Thoracic aorta (tissue), 2 donors: ENCODE data around the gene RAB3IL1. TPM values are rescaled to one million over a fixed set of nuclear protein-coding genes. Genes with fewer than 3 reads are reported as not detected.

Experiments used
- ATAC-seq: fragments of 150-250 bp; one replicate; pipeline ENCODE4 v1.8.0; 2017; ENCODE audit warnings: low read depth; ENCODE audit not compliant: insufficient number of reproducible peaks, low FRiP score
- DNase-seq: peaks from one replicate; pipeline ENCODE4 v3.0.0-alpha.2; 2020; ENCODE audit warnings: low spot score
- H3K27ac ChIP-seq, 2 donors: fragments of 200-600 bp; sonication (generic); 1 replicate in 1 of 2; 2 replicates in 1 of 2; pipeline ENCODE4 v1.5.1; 2016; ENCODE audit warnings: mild to moderate bottlenecking in 2 of 2, moderate library complexity in 2 of 2
- H3K27me3 ChIP-seq: fragments of 200-600 bp; sonication (generic); replicated peaks from 2 replicates; pipeline ENCODE4 v1.6.0; 2016; ENCODE audit warnings: mild to moderate bottlenecking; ENCODE audit not compliant: insufficient read depth
- H3K36me3 ChIP-seq: fragments of 200-600 bp; sonication (generic); one replicate; pipeline ENCODE4 v1.5.1; 2016
- H3K4me1 ChIP-seq, 2 donors: fragments of 200-600 bp; sonication (generic); 1 replicate in 1 of 2; 2 replicates in 1 of 2; pipeline versions ENCODE4 v1.5.1 to v1.6.0; 2016; ENCODE audit warnings: low read depth in 2 of 2, mild to moderate bottlenecking in 1 of 2; ENCODE audit not compliant: control insufficient read depth in 1 of 2
- H3K4me3 ChIP-seq: fragments of 200-600 bp; sonication (generic); 2 replicates; pipeline ENCODE4 v1.5.1; 2016; ENCODE audit warnings: mild to moderate bottlenecking
- H3K9me3 ChIP-seq: fragments of 200-600 bp; sonication (generic); 2 replicates; pipeline ENCODE4 v1.5.1; 2016
- total RNA-seq, 2 donors: library from RNA; depleted of rRNA; stranded (reverse); fragments of >200 nt; gene quantifications; one replicate each; pipeline versions ENCODE4 v1.1.0 to v1.2.3, GENCODE V29; 2016
- TF ChIP-seq, protein P1 (sequence below): fragments of 200-600 bp; sonication (generic); IDR thresholded peaks from one replicate; pipeline ENCODE4 v1.5.1; 2019; ENCODE audit warnings: antibody characterized with exemption

The RAB3IL1 gene
- total RNA-seq, 2 donors from 2014 or later: 20.8 to 45.4 TPM

DNA sequence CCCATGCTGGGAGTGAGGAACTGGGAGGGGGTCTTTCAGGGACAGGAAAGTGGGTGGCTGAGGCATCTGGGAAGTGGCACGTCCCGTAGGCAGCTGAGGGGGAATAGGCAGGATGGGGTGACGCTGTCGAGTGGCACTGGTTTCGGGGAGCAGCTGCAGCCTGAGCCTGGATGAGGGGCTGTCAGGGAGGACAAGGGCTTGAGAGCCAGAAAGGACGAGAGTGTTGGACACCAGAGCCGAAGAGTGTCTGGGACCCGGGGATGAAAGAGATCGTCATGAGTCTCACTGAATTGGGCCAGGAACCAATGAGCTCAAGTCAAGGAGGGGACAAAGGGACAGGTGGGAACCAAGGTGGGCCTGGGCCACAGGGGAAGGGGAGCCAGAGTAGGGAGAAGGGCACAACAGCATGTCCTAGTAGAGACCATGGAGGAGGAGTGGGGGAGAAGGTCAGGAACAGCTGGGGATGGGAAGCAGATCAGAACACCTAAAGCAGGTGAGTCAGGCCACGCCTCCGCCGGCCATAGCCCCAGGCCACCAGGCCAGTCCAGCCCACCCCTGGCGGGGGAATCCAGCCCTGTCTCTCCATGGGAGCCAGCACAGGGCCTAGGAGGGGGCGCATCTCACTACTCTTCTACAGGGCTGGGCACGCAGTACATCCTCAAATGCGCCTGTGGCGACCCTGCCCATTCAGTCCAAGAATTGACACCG, 4.2 kb downstream of the RAB3IL1 start:
- TF ChIP-seq, protein P1, sequence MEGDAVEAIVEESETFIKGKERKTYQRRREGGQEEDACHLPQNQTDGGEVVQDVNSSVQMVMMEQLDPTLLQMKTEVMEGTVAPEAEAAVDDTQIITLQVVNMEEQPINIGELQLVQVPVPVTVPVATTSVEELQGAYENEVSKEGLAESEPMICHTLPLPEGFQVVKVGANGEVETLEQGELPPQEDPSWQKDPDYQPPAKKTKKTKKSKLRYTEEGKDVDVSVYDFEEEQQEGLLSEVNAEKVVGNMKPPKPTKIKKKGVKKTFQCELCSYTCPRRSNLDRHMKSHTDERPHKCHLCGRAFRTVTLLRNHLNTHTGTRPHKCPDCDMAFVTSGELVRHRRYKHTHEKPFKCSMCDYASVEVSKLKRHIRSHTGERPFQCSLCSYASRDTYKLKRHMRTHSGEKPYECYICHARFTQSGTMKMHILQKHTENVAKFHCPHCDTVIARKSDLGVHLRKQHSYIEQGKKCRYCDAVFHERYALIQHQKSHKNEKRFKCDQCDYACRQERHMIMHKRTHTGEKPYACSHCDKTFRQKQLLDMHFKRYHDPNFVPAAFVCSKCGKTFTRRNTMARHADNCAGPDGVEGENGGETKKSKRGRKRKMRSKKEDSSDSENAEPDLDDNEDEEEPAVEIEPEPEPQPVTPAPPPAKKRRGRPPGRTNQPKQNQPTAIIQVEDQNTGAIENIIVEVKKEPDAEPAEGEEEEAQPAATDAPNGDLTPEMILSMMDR: no peak
- Histone ChIP-seq H3K27ac (no peak overlapping the region), H3K4me3 (no peak overlapping the region), H3K36me3 (no peaks in the 10 kb centered on the region), H3K27me3 (no peaks in the 10 kb centered on the region), H3K4me1 (peaks cover 0 to 10% of the 10 kb centered on the region in 2 donors), H3K9me3 (no peaks in the 10 kb centered on the region)
- ATAC-seq (no peak), DNase-seq (no peak)

DNA sequence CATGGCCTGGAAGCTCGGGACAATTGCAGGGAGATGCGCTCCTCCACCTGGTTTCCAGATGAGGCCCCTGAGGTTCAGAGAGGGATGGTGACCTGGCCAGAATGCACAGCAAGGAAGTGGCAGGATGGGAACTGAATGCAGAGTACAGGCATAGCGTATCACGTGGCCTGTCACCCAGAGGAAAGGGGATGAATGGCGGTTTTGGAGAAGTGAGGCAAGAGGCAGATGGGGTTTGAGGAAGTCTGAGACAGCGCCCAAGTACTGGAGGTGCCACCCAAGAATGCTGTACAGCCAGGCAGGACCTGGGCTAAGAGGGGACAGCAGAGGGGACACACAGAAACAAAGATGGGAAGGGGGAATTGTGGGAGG, 4.9 kb downstream of the RAB3IL1 start:
- DNase-seq (no peak), ATAC-seq (no peak)
- no peak overlapping the region for H3K27ac ChIP-seq
- TF ChIP-seq, protein P1: no peak
- no peaks in the 10 kb centered on the region for H3K9me3 ChIP-seq
- no peaks in the 10 kb centered on the region for H3K27me3 ChIP-seq
- peaks cover 4% of the 10 kb centered on the region for H3K36me3 ChIP-seq
- no peak overlapping the region for H3K4me3 ChIP-seq
- H3K4me1 ChIP-seq: peaks cover 0 to 5% of the 10 kb centered on the region in 2 donors

DNA sequence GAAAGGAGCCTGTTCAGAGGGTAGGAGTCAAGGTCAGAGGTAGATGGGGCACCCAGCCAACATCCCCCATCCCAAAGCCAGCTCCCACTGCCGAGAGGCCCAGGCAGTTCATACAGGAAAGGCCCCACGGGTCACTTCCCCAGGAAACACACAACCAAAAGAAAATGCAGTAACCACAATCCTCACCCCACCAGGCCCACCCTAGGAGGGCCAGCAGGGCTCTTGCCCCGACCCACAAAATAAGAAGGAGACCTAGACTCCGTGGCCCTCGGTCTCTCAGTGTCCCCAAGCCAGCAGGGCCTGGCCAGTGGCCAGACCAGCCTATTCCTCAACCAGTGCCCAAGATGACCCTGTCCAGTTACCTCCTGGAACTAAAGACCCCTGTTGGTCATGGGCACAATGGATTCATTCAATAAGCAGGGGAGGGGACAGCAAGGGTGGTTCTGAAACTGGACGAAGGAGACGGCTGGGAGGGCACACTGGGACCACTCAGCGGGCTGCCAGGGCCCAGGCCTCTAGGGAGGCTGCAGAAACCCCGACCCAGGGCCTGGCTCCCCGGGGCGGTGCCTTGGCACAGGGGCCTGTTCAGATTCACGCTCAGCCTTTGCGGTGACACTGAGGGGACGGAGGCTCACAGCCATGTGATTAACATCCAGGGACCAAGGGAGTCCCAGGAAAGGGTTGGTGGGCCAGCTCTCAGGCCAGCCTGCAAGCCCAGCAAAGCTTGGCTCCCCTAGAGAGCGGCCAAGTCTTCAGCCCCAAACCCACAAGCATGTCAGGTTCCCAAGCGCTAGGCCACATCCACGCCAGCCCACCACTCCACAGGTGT, 5.5 kb downstream of the RAB3IL1 start:
- no peak for ATAC-seq
- DNase-seq: no peak
- TF ChIP-seq, protein P1: no peak
- H3K27ac ChIP-seq: peak overlapping the region in 1 of 2 donors; percentile 13
- H3K27me3 ChIP-seq: no peaks in the 10 kb centered on the region
- H3K36me3 ChIP-seq: peaks cover 9% of the 10 kb centered on the region
- H3K9me3 ChIP-seq: no peaks in the 10 kb centered on the region
- H3K4me3 ChIP-seq: no peak overlapping the region
- H3K4me1 ChIP-seq: peaks cover 0 to 5% of the 10 kb centered on the region in 2 donors

DNA sequence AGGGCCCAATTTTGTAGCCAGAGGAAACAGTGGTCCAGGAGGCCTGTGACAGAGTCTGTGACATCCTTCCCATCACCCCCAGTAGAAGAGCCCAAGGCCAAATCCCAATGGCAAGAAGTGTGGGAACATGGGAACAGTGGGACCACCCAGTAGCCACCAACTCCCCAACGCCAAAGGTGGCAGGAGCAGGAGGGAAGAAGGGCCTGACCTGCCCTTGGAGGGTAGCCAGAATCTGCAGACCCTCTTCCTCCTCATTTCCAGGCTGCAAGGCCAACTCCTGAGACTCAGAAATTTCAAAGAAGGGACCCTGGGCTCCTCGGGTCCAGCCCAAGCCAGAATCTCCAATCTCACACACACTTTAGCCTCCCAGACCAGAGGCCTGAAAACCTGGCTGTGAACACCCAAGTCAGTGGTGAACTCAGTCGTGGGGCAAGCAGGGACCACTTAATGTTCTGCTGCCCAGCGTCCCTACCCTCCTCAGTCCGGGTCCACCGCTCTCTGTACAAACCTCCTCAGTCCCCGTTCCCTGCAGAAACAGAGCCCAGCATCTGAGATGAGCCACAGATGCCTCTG, 6.2 kb downstream of the RAB3IL1 start:
- TF ChIP-seq, protein P1: no peak
- H3K4me1 ChIP-seq: peaks cover 0 to 5% of the 10 kb centered on the region in 2 donors
- peaks cover 12% of the 10 kb centered on the region for H3K36me3 ChIP-seq
- ATAC-seq: no peak
- H3K27ac ChIP-seq: no peak overlapping the region
- H3K9me3 ChIP-seq: no peaks in the 10 kb centered on the region
- DNase-seq: no peak
- H3K4me3 ChIP-seq: no peak overlapping the region
- H3K27me3 ChIP-seq: no peaks in the 10 kb centered on the region
